NCI-H2081 treated with DMSO at 0.1 percent for 48 hours (cell line): ENCODE measurements around the gene FOXP1.

Experiments used
- DNase-seq: peaks from one replicate; lab custom pipeline; 2025; lab: John Stamatoyannopoulos, UW

The FOXP1 gene

DNA sequence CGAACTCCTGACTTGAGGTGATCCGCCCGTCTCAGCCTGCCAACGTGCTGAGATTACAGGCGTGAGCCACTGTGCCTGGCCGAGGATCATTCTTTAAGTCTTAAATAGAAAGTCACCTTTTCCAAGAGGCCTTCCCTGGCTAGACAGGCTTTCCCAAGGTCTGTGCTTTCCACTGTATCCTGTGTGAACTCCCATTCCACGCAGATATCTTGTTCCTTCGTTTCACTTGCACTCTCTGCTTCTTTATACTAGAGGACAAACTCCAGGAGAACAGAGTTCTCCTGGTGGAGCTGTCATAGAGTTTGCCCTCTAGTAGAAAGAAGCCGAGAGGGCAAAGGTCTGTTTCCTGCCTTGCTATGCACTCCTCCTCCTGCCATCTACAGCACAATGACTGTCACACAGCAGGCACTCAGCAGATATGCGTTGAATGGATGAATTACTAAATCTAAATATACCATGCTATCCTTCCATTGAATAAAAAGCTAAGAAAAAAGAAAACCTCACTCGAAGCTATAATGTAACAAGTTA is 211.2 kb downstream of the FOXP1 start:
- no peak for DNase-seq

DNA sequence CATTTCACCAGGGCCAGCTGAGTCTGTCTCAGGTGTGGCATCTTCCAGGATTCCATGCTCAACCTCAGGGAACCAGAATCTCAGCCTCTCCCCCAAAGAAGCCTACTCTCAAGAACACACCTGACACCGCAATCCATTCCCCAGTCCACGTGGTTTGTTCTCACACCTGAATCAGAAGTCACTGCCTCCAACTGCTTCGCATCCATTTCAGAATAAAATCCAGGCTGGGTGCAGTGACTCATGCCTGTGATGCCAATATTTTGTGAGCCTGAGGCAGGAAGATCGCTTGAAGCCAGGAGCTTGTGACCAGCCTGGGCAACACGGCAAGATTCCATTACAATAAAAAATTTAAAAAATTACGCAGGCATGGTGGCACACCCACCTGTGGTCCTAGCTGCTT is 212.2 kb downstream of the FOXP1 start:
- DNase-seq = no peak

DNA sequence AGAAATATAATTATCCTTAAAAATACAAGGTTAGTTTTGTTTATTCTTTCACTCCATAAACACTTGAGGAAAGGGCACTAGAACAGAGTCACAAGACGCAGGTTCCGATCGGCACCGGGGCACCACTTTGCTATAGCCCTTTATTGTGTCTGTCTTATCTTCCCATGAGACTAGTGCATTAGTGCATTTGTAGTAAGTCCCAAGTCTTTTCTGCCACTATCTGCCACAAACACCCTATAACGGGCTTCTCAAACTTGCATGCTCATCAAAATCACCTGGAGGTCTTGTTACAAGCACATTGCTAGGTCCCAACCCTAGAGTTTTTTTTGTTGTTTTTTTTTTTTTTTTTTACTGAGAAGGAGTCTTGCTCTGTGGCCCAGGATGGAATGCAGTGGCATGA is 213.1 kb downstream of the FOXP1 start:
- DNase-seq = no peak

DNA sequence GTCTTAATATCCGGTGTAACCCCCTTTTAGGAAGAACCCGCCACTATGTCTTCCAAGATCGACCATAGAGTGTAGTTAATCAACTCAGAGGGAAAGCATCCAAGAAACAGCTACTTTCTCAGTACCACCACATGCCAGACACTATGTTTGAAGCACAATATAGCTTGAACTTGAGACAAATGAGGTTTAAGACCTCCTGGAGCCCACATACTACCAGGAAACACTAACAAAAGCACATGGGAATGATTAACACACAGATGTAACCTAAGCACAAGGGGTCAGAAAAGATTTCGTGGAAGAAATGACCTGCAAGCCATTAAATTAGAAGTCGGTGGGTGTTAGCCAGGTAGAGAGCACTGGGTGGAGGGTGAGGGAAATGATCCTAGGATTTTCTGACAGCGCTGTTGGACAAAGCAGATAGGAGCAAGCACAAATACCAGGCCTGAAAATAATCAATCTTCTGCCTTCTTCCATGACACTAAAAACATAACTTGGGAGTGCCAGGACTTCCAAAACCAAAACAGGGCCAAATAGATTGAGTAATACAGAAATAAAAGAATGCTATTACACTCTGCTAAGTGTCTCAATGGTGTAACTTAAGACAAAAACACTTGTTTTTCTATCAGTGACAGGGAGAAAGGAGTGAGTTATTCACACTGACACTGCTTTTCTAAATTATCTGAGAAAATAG is 213.7 kb downstream of the FOXP1 start:
- DNase-seq = no peak

DNA sequence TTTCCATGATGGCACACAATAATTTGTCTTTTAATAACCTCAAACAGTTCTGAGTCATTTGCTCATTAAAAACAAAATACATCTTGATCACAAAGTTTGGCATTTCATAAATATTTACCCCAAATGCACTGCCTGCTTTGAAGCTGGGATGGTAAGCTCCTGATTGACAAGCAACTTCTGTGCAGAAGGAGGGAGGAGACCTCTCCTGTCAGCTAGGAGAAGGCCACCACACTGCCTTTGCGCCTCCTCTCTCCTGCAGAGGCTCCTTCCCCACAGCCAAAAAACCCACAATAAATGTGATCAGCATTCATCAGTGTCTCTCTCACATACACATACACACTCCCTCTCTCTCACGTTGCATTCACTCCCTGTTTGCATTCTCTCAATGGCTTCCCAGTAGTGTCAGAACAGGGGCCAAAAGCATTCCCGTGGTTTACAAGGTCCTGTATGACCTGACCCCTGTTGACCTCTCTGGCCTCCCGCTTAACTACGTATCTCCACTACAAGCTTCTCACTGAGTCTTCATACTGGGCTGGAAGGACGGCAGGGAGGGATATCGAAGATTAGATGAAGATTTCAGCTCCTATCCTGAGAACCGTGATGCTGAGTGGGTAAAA is 216.4 kb downstream of the FOXP1 start:
- no peak for DNase-seq

DNA sequence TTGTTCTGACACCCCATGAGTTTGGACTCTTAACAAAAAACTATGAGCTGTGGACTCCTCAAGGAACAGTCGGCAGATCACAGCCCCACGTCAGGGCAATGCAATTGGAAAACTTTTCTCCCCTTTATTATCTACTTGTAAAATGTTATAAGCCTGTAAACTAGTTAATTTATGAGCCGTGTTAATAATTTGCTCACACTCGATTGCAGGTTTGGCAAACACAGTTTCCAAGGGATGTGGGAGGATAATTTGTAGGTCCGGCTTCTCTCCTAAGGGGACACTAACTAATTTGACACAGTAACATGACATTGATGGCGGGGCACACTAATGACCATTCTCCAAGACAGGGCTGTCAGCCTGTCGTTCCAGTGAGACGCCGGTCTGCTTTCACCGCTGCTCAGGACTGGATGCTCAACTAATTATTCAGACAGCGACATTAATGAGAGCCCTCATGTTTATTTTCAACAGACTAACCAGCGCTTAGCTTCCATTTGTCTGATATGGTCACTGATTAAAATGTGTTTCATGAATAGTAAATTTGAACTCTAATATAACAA is 222.1 kb downstream of the FOXP1 start:
- DNase-seq = no peak

DNA sequence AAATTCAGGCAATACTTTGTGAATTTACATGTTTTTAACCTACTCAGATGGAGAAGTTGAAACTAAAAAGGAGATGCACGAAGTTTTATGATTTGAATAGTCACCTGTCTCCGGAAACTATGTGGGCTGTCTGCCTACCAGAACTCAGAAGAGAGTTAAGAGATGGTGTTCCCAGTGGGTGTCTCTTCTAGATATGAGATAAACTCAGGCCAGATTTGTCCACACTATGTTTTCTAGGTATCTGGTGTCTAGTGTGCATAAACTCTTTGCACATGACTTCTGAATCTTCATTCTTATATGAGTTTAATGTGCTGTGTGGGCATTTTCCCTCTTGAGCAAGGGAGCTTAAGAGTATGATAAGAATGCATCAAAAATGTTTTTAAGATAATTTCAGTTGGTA is 222.8 kb downstream of the FOXP1 start:
- DNase-seq = no peak

DNA sequence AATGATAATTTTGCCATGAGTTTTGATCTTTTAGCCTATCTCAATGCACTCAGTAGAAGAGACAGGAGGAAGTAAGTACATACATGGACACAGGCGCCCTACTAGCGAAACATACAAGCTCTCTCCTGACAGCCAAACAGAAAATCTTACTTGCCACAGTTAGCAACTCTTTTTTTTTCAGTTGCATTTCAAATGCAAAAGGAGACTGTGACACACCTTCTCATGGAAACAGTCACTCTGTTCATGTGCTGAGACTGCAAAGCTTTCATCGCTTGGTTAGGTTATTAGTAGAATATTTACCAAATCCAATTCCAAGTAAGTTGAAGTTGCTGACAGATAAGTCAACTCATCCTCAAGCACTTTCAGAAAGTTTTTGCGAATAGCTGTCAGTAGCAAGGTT is 223.3 kb downstream of the FOXP1 start:
- DNase-seq = no peak

DNA sequence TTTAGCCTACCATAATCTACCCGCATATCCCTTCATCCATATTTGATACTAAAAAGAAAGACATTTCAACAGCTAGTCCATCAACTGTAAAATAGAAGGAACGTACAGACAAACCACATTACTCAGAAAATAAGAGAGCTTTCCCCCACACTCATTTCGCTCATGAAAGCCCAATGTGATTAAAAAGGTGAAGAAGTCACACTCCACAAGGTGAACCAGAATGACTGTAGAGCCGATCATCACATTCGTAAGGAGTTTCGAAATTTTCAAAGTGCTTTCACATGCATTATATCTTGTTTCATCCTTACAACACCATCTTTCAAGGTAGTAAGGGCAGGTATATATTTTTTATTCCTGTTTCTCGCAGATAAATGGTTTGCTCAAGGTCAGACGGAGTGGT is 225.3 kb downstream of the FOXP1 start:
- DNase-seq = no peak

DNA sequence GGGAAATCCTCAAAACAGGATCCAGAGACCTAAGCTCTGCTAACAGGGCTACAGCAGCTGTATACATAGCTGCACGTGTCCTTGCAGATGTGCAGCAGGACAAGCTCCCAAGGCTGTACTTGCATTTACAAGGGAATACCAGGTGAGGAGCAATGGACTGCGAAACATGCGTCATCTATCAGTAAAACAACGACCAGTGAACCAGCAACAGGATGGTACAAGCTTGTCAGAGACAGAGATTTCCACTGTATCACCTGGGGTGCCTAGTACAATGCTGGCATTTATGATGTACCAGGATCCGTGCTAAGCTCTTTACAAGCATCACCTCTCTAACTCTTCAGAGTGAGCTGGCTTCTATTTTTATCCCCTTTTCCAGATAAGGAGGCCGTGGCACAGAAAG is 227.3 kb downstream of the FOXP1 start:
- no peak for DNase-seq

DNA sequence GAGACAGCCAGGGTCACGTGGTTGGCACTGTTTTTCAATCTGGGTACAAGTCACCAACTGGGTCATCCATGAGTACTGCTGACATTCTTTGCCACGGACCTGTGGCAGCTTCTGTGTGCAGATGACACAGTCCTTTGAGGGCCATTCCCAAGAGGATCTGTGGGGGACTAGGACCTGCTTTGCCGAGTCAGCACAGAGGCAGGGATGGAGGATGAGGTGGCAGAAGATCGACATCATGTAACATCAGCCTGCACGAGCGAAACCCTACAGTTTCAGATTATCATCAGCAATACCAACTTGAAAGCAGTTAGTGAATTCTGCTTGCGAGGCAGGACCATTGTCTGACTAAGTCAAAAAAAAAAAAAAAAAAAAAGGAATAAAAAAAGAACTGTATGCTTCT is 227.7 kb downstream of the FOXP1 start:
- no peak for DNase-seq

DNA sequence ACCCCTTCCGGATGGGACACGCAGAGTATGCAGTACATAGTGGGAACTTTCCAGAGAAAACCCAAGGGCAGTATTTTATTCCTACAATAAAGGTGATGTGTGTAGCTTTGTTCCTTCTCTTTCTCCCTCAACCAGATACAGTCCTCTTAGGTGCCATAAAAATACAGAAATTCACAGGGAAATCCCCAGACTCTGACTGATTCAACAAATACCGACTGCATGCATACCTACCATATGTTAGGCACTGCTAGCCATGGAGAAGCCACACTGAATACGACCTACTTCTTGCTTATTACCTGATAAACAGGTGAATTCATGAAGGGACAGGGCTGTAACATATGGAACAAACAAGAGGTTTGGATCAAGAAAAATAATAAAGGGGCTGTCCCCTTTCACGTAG is 228.5 kb downstream of the FOXP1 start:
- no peak for DNase-seq

DNA sequence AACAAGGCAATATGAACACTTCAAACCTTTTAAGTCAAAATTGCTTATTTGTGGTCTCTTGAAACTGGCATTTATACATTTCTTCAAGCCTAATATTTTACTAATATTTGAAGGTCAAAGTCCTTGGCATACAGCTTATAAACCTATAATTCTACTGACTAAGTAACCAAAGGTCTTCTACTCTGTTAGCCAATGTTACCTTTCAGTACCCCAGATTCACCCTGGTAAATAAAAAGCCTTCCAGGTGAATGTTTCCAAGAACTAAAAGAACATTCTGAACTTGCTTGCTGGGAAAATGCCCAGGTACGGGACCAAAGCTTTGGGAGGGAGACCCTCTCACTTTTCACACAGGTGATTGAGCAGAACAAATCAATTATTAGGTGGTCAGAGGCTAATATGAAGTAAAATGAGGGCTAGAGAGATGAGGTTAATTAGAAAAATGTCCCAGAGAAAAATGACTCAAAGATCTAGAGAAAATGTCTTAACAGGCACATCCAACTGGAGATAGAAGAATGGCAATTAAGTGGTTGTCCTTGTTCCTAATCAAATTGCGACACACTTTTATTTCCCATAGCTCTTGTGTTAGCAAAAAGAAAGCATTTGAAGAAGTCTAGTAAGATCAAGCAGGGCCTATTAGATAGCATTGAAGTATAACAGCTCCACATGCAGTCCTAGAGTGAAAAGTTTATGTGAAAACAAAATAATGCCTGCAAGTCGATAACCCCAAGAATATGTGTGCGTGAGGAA is 232.0 kb downstream of the FOXP1 start:
- DNase-seq = no peak

DNA sequence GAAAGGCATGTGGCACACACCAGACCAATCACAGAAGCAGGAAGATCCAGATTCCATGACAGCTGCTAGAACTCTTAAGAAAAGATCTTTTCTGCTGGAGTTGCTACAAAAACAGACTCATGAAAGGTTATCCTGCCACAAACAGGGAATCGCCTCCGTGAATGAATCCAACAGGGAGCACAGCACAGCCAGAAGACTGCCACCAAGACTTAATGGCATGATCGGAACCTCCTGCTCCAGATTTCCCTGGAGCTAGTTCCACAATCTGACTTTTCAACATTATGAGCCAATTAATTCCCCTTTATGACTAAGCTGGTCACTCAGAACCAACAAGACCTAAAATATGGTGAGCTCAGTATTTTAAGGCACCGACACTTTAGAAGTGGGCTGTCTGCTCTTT is 232.5 kb downstream of the FOXP1 start:
- no peak for DNase-seq

DNA sequence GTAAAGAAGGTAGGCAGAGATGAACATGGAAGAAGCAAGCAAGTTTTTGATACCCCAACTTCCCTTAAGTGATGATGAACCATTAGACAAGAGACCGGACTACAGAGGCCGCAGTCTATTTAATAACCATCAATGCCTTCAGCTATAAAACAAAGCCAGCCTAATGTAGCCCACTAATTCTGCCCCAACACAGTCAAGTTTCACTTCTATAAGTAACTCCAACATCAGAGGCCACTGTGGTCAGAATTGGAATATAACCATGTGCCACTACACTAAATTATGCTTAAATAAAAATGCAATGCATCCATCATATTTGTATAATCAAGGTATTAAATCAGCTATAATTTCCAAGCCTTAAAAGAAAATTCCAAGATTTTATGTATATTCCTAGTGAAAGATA is 234.7 kb downstream of the FOXP1 start:
- DNase-seq = no peak

DNA sequence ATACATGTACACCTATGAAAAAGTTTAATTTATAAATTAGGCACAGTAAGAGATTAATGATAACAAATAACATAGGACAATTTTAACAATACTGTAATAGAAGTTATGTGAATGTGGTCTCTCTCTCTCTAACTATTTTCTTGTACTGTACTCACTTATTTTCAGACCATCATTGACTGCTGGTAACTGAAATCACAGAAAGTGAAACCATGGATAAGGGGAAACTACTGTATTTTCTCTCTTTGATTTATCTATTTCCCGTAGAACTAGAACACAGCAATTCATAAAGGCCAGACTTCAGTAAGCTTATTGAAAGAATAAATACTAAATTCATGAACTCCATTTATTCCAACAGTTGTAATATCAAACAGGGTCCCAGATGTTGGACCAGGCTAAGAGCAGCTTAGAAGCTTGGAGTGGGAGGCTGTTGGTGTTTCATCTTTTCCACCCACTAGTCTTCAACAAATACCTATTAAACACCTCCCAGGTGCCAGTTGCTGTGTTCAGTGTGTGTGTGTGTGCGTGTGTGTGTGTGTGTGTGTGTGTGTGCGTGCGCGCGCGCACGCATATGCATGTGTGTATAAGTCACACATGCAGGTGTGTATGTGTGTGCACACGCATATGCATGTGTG is 235.4 kb downstream of the FOXP1 start:
- no peak for DNase-seq

DNA sequence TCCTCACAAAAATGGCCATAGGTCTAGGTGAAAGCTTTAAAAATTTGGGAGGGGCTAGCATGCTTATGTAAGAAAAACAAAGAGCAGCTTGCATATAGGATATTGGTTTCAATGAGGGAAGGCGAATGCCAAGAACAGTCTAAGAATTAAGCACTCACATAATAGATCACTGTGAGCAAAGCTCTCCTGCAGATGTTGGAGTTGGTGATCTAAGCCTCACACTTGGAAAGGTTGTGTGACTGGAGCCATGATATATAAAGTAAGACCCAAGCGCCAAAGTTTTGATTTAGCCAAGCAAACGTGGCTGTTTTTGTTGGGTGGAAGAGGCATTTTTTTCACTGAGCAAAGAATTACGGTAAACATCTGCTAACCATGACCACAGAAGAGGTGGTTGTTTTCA is 237.5 kb downstream of the FOXP1 start:
- DNase-seq = no peak

DNA sequence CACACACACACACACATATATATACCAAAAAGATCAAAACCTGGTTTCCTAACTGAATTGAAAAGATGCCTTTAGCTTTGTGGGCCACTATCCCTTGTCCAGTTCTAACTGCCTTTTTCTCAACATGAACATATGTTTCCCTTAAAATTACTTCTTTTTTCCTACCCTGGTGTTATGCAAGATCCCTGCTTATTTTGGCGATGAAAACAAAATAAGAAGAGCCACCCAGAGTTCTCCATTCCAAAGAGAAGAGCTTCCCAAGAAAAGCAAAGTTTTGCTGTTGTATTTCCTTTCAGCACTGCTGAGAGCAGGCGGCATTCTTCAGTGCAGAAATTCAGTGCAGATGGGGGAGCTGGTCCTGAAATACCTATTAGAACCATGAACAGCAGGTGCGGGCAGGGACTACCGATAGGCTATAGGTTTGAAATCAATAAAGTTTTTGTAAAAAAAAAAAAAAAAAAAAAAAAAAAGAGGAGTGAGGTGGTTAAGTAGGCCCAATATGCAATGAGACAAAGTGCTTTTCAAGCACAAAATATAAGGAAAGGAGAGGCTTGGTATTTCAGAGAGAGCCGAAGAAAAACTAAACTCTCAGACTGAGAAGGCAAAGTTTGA is 238.0 kb downstream of the FOXP1 start:
- no peak for DNase-seq

DNA sequence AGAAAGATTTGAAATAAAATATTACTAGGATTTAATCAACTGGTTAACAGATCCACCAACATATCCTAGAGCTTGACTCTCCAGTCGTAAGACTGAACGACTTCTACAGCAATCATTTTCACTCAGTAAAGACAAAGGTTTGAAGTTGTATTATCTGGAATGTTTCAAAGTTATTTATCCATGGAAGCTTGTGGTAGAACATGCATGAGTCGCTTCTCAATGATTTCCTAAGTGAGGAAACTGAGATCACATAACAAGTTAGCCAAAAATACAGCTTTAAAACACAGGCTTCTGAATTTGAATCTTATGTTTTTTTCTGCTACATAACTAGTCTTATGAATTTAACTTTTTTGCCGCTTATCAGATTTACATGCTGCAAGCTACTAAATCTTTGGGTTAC is 241.8 kb downstream of the FOXP1 start:
- no peak for DNase-seq

DNA sequence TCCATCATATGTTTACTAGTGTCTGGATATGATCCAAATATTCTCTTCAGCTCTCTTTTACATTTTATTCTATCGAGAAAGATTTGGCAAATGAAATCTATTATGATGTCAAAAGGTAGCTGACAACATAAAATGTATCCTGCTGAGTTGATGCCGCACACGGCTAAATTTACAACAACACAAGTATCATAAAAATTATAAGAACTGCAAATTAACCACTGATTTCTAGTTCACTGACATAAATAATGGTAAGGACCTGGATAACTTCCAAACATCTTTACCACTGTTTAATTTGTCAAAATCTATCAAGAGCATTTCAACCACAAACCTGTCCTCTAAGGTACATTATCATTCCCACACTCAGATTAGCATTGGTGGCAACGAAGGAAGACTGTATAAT is 244.5 kb downstream of the FOXP1 start:
- no peak for DNase-seq

DNA sequence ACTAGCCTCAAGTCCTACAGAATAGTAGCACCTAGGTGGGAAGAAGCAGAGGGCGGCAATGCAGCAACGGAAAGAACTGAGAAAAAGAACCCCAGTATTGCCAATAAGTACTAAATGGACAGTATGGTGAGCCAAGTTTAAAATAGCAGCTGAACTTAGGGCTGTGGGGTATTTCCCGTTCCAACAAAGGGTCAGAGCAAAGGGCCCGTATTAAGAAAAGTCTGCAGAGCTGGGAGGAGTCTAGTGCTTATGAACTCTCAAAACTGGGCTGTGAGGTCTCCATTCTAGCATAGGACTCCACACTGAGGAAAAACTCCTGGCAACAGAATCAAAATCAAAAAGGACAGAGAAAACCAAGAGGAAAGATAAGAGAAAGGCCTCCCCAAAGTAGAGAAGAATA is 250.7 kb downstream of the FOXP1 start:
- no peak for DNase-seq

DNA sequence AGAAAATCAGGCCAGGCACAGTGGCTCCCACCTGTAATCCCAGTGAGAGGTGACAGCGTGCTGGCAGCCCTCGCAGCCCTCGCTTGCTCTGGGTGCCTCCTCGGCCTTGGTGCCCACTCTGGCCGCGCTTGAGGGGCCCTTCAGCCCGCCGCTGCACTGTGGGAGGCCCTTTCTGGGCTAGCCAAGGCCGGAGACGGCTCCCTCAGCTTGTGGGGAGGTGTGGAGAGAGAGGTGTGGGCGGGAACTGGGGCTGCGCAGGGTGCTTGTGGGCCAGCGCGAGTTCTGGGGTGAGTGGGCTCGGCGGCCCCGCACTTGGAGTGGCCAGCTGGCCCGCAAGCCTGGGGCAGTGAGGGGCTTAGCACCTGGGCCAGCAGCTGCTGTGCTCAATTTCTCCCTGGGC is 252.6 kb downstream of the FOXP1 start:
- DNase-seq = no peak
